ENCODE data around the gene SLC6A12.

The SLC6A12 gene

GRCh38 chr12:230925-231671 is 17.1 kb upstream of the SLC6A12 start:
- Histone ChIP-seq H3K4me1 (ENCODE audit: insufficient read depth, low read length) (peaks cover 30% of the 10 kb centered on the region), H3K27me3 (ENCODE audit: insufficient read depth, low read length) (peaks cover 16% of the 10 kb centered on the region), H3K36me3 (ENCODE audit: insufficient read depth, low read length) (no peaks in the 10 kb centered on the region), H3K9me3 (ENCODE audit: low read length) (peaks cover 2% of the 10 kb centered on the region), H2AFZ (ENCODE audit: low read depth, low read length) (no peak overlapping the region), H3K4me3 (ENCODE audit: low read length) (no peak overlapping the region)

- H3K4me3 ChIP-seq (ENCODE audit: low read length): no peak overlapping the region
- H3K4me1 ChIP-seq (ENCODE audit: insufficient read depth, low read length): peaks cover 30% of the 10 kb centered on the region
- no peaks in the 10 kb centered on the region for H3K9me3 ChIP-seq (ENCODE audit: low read length)
- peaks cover 18% of the 10 kb centered on the region for H3K27me3 ChIP-seq (ENCODE audit: insufficient read depth, low read length)
- H2AFZ ChIP-seq (ENCODE audit: low read depth, low read length): no peak overlapping the region
- no peaks in the 10 kb centered on the region for H3K36me3 ChIP-seq (ENCODE audit: insufficient read depth, low read length)
Observed at GRCh38 chr12:229441-230191, 15.7 kb upstream of the SLC6A12 start.

- no peak overlapping the region for H3K4me3 ChIP-seq (ENCODE audit: low read length)
- no peaks in the 10 kb centered on the region for H3K36me3 ChIP-seq (ENCODE audit: insufficient read depth, low read length)
- peaks cover 18% of the 10 kb centered on the region for H3K27me3 ChIP-seq (ENCODE audit: insufficient read depth, low read length)
- H2AFZ ChIP-seq (ENCODE audit: low read depth, low read length): no peak overlapping the region
- H3K9me3 ChIP-seq (ENCODE audit: low read length): no peaks in the 10 kb centered on the region
- H3K4me1 ChIP-seq (ENCODE audit: insufficient read depth, low read length): peaks cover 30% of the 10 kb centered on the region
Observed at GRCh38 chr12:228846-229200, 14.9 kb upstream of the SLC6A12 start.

GRCh38 chr12:227923-228845 is 14.2 kb upstream of the SLC6A12 start:
- H3K36me3 ChIP-seq (ENCODE audit: insufficient read depth, low read length): no peaks in the 10 kb centered on the region
- no peak overlapping the region for H3K4me3 ChIP-seq (ENCODE audit: low read length)
- H3K27me3 ChIP-seq (ENCODE audit: insufficient read depth, low read length): peaks cover 18% of the 10 kb centered on the region
- peaks cover 27% of the 10 kb centered on the region for H3K4me1 ChIP-seq (ENCODE audit: insufficient read depth, low read length)
- no peaks in the 10 kb centered on the region for H3K9me3 ChIP-seq (ENCODE audit: low read length)
- H2AFZ ChIP-seq (ENCODE audit: low read depth, low read length): no peak overlapping the region

GRCh38 chr12:227286-227915 is 13.4 kb upstream of the SLC6A12 start:
- peaks cover 22% of the 10 kb centered on the region for H3K4me1 ChIP-seq (ENCODE audit: insufficient read depth, low read length)
- no peak overlapping the region for H2AFZ ChIP-seq (ENCODE audit: low read depth, low read length)
- no peaks in the 10 kb centered on the region for H3K36me3 ChIP-seq (ENCODE audit: insufficient read depth, low read length)
- H3K9me3 ChIP-seq (ENCODE audit: low read length): no peaks in the 10 kb centered on the region
- H3K4me3 ChIP-seq (ENCODE audit: low read length): no peak overlapping the region
- peaks cover 17% of the 10 kb centered on the region for H3K27me3 ChIP-seq (ENCODE audit: insufficient read depth, low read length)

- Histone ChIP-seq H3K9me3 (ENCODE audit: low read length) (no peaks in the 10 kb centered on the region), H2AFZ (ENCODE audit: low read depth, low read length) (no peak overlapping the region), H3K36me3 (ENCODE audit: insufficient read depth, low read length) (no peaks in the 10 kb centered on the region), H3K4me3 (ENCODE audit: low read length) (no peak overlapping the region), H3K27me3 (ENCODE audit: insufficient read depth, low read length) (peaks cover 14% of the 10 kb centered on the region), H3K4me1 (ENCODE audit: insufficient read depth, low read length) (peaks cover 21% of the 10 kb centered on the region)
Observed at GRCh38 chr12:226401-226800, 12.4 kb upstream of the SLC6A12 start.

- no peak overlapping the region for H2AFZ ChIP-seq (ENCODE audit: low read depth, low read length)
- no peak overlapping the region for H3K4me3 ChIP-seq (ENCODE audit: low read length)
- H3K27me3 ChIP-seq (ENCODE audit: insufficient read depth, low read length): peaks cover 14% of the 10 kb centered on the region
Observed at GRCh38 chr12:225012-225411, 11.1 kb upstream of the SLC6A12 start.

GRCh38 chr12:224330-224729 is 10.4 kb upstream of the SLC6A12 start:
- H3K36me3 ChIP-seq (ENCODE audit: insufficient read depth, low read length): no peaks in the 10 kb centered on the region
- H3K27me3 ChIP-seq (ENCODE audit: insufficient read depth, low read length): peaks cover 12% of the 10 kb centered on the region
- H2AFZ ChIP-seq (ENCODE audit: low read depth, low read length): no peak overlapping the region
- no peak overlapping the region for H3K4me3 ChIP-seq (ENCODE audit: low read length)
- peaks cover 7% of the 10 kb centered on the region for H3K4me1 ChIP-seq (ENCODE audit: insufficient read depth, low read length)
- no peaks in the 10 kb centered on the region for H3K9me3 ChIP-seq (ENCODE audit: low read length)

More at GRCh38 chr12:225012-225411, 11.1 kb upstream of the SLC6A12 start:
- H3K4me1 ChIP-seq (ENCODE audit: insufficient read depth, low read length): peaks cover 14% of the 10 kb centered on the region
- no peaks in the 10 kb centered on the region for H3K9me3 ChIP-seq (ENCODE audit: low read length)
- no peaks in the 10 kb centered on the region for H3K36me3 ChIP-seq (ENCODE audit: insufficient read depth, low read length)

GRCh38 chr12:223841-224240 is 9.9 kb upstream of the SLC6A12 start:
- Histone ChIP-seq H3K36me3 (ENCODE audit: insufficient read depth, low read length) (no peaks in the 10 kb centered on the region), H2AFZ (ENCODE audit: low read depth, low read length) (no peak overlapping the region), H3K9me3 (ENCODE audit: low read length) (no peaks in the 10 kb centered on the region), H3K4me3 (ENCODE audit: low read length) (no peak overlapping the region), H3K27me3 (ENCODE audit: insufficient read depth, low read length) (peaks cover 11% of the 10 kb centered on the region), H3K4me1 (ENCODE audit: insufficient read depth, low read length) (peaks cover 2% of the 10 kb centered on the region)

- H3K27me3 ChIP-seq (ENCODE audit: insufficient read depth, low read length): peaks cover 7% of the 10 kb centered on the region
- H3K36me3 ChIP-seq (ENCODE audit: insufficient read depth, low read length): no peaks in the 10 kb centered on the region
- H3K4me3 ChIP-seq (ENCODE audit: low read length): no peak overlapping the region
- H3K4me1 ChIP-seq (ENCODE audit: insufficient read depth, low read length): no peaks in the 10 kb centered on the region
- no peaks in the 10 kb centered on the region for H3K9me3 ChIP-seq (ENCODE audit: low read length)
- H2AFZ ChIP-seq (ENCODE audit: low read depth, low read length): no peak overlapping the region
Observed at GRCh38 chr12:221736-222135, 7.8 kb upstream of the SLC6A12 start.

- H3K9me3 ChIP-seq (ENCODE audit: low read length): no peaks in the 10 kb centered on the region
- no peaks in the 10 kb centered on the region for H3K4me1 ChIP-seq (ENCODE audit: insufficient read depth, low read length)
- H3K27me3 ChIP-seq (ENCODE audit: insufficient read depth, low read length): peaks cover 7% of the 10 kb centered on the region
- H3K4me3 ChIP-seq (ENCODE audit: low read length): no peak overlapping the region
- H3K36me3 ChIP-seq (ENCODE audit: insufficient read depth, low read length): no peaks in the 10 kb centered on the region
- no peak overlapping the region for H2AFZ ChIP-seq (ENCODE audit: low read depth, low read length)
Observed at GRCh38 chr12:220946-221550, 7.1 kb upstream of the SLC6A12 start.

GRCh38 chr12:220491-220890 is 6.5 kb upstream of the SLC6A12 start:
- Histone ChIP-seq H3K4me1 (ENCODE audit: insufficient read depth, low read length) (no peaks in the 10 kb centered on the region), H3K36me3 (ENCODE audit: insufficient read depth, low read length) (no peaks in the 10 kb centered on the region), H3K9me3 (ENCODE audit: low read length) (no peaks in the 10 kb centered on the region), H3K4me3 (ENCODE audit: low read length) (no peak overlapping the region), H3K27me3 (ENCODE audit: insufficient read depth, low read length) (peaks cover 7% of the 10 kb centered on the region), H2AFZ (ENCODE audit: low read depth, low read length) (no peak overlapping the region)
